CD4-positive, alpha-beta T cell (primary cell): ENCODE data around the gene STAT3. TPM values are rescaled to one million over a fixed set of nuclear protein-coding genes. Genes with fewer than 3 reads are reported as not detected.
"Not testable (repeated sequence)": the region's sequence is repeated elsewhere in the genome, so short reads cannot be mapped to it uniquely, and the experiment has no call there.

Experiments
- ATAC-seq: fragments of 200-7000 bp; cut with Tn5 transposase; one replicate; pipeline ENCODE4 v1.10.0; 2022; ENCODE audit warnings: mild to moderate bottlenecking; ENCODE audit not compliant: poor library complexity
- CTCF ChIA-PET: fragments of 350-600 bp; sonication (Branson Sonifier 250); formaldehyde crosslinking; loops from one replicate; lab custom pipeline; 2021; ENCODE audit warnings: antibody characterized with exemption, inconsistent platforms; lab: Charles Lee
- POLR2A ChIA-PET: fragments of 350-600 bp; sonication (Branson Sonifier 250); formaldehyde crosslinking; loops from one replicate; lab custom pipeline; 2021; ENCODE audit warnings: antibody characterized with exemption, inconsistent platforms; lab: Charles Lee
- DNase-seq, 14 experiments: peaks; one replicate each; pipeline ENCODE4 v3.0.0-alpha.2; 2013 to 2020; ENCODE audit warnings: mixed read lengths in 2 of 14
- H3K27ac ChIP-seq, 2 donors: one replicate each; pipeline versions ENCODE4 v1.5.1 to v1.7.0; 2013; ENCODE audit warnings: low read length in 2 of 2, low read depth in 1 of 2, mild to moderate bottlenecking in 1 of 2
- H3K27me3 ChIP-seq, 2 experiments: 1 replicate in 1 of 2; 2 replicates in 1 of 2; pipeline versions ENCODE4 v1.6.1 to v1.7.0; 2013; ENCODE audit warnings: low read length in 2 of 2, control low read depth in 1 of 2, mild to moderate bottlenecking in 1 of 2, moderate library complexity in 1 of 2; ENCODE audit not compliant: insufficient read depth in 2 of 2, control insufficient read depth in 1 of 2
- H3K36me3 ChIP-seq: one replicate; pipeline ENCODE4 v1.6.1; 2013; ENCODE audit warnings: low read length, control low read depth; ENCODE audit not compliant: insufficient read depth
- H3K4me1 ChIP-seq: one replicate; pipeline ENCODE4 v1.6.1; 2013; ENCODE audit warnings: low read length, control low read depth; ENCODE audit not compliant: insufficient read depth
- H3K4me3 ChIP-seq: one replicate; pipeline ENCODE4 v1.5.1; 2013; ENCODE audit warnings: mild to moderate bottlenecking, low read length, moderate library complexity
- H3K9me3 ChIP-seq, 2 experiments: 1 replicate in 1 of 2; 2 replicates in 1 of 2; pipeline versions ENCODE4 v1.6.1 to v1.7.0; 2013; ENCODE audit warnings: low read length in 2 of 2, mild to moderate bottlenecking in 2 of 2, control low read depth in 1 of 2, moderate library complexity in 1 of 2; ENCODE audit not compliant: control insufficient read depth in 1 of 2, insufficient read depth in 1 of 2
- H3K27ac Mint-ChIP-seq: one replicate; pipeline ENCODE4 v1.8.0; 2020; ENCODE audit warnings: mixed read lengths
- H3K27me3 Mint-ChIP-seq: one replicate; pipeline ENCODE4 v1.8.0; 2021; ENCODE audit warnings: mixed read lengths
- H3K36me3 Mint-ChIP-seq: one replicate; pipeline ENCODE4 v1.8.0; 2021; ENCODE audit warnings: low read depth, mixed read lengths
- H3K4me1 Mint-ChIP-seq: one replicate; pipeline ENCODE4 v1.8.0; 2021; ENCODE audit warnings: low read depth, mixed read lengths
- H3K4me3 Mint-ChIP-seq: one replicate; pipeline ENCODE4 v1.8.0; 2020; ENCODE audit warnings: mild to moderate bottlenecking, mixed read lengths
- H3K9me3 Mint-ChIP-seq: one replicate; pipeline ENCODE4 v1.8.0; 2020; ENCODE audit warnings: mixed read lengths
- intact Hi-C, 2 experiments: fragments of 100-400 bp; cut with DNase I in 1 of 2; cut with micrococcal nuclease in 1 of 2; formaldehyde crosslinking; loops; one replicate each; pipeline versions ENCODE4 v1.15.1 to v1.9.0; 2023 to 2025; cut with DNase I, micrococcal nuclease
- total RNA-seq, 174 experiments: library from RNA in 2 of 174; stranded (reverse) in 2 of 174; gene quantifications; one replicate each; pipeline ENCODE4 v1.2.3 and lab custom pipeline; 2021 to 2026
- TF ChIP-seq, protein P1 (sequence below): fragments of 200-600 bp; IDR thresholded peaks from one replicate; pipeline ENCODE4 v1.8.0; 2022; ENCODE audit warnings: antibody characterized with exemption, mild to moderate bottlenecking

STAT3 gene
- total RNA-seq, 2 experiments from 2014 or later = 315 to 319 TPM

DNA sequence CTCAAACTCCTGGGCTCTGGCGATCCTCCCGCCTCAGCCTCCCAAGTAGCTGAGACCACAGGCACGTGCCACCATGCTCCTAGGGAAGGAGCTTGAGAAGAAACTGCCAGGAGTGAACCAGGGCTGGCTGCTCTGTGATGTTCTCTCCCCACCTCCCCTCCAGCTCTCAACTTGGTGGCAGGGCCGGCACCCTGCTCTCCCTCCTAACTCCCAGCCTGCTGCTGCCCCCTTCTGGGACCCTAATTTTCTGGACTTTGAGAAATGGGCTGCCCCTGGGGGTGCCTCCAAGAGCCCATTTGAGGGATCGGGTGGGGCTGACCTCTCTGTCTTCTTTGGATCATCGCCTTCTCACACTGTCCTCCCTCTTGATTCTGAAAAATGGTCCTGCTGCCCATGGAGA lies 14.9 kb upstream of the STAT3 start:
- ATAC-seq (no peak), DNase-seq (peak in 11 of 14 experiments; percentile 27 to 56 (median 46))
- Mint-ChIP-seq H3K27ac (no peak overlapping the region), H3K27me3 (no peaks in the 10 kb centered on the region), H3K9me3 (no peaks in the 10 kb centered on the region), H3K4me1 (peaks cover 21% of the 10 kb centered on the region), H3K36me3 (no peaks in the 10 kb centered on the region), H3K4me3 (no peak overlapping the region)
- Histone ChIP-seq H3K27ac (no peak overlapping the region), H3K4me1 (peaks cover 24% of the 10 kb centered on the region), H3K4me3 (no peak overlapping the region), H3K9me3 (no peaks in the 10 kb centered on the region), H3K27me3 (no peaks in the 10 kb centered on the region), H3K36me3 (no peaks in the 10 kb centered on the region)
- intact Hi-C loops = no loop called here
- CTCF ChIA-PET = interaction anchor here (1.0 to 6.8 kb wide), 3 partner anchors 14 to 181 kb away, joined by 9 to 187 read pairs (median 9); partner anchors contain the start of gene STAT3
- TF ChIP-seq, protein P1, sequence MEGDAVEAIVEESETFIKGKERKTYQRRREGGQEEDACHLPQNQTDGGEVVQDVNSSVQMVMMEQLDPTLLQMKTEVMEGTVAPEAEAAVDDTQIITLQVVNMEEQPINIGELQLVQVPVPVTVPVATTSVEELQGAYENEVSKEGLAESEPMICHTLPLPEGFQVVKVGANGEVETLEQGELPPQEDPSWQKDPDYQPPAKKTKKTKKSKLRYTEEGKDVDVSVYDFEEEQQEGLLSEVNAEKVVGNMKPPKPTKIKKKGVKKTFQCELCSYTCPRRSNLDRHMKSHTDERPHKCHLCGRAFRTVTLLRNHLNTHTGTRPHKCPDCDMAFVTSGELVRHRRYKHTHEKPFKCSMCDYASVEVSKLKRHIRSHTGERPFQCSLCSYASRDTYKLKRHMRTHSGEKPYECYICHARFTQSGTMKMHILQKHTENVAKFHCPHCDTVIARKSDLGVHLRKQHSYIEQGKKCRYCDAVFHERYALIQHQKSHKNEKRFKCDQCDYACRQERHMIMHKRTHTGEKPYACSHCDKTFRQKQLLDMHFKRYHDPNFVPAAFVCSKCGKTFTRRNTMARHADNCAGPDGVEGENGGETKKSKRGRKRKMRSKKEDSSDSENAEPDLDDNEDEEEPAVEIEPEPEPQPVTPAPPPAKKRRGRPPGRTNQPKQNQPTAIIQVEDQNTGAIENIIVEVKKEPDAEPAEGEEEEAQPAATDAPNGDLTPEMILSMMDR = no peak
- POLR2A ChIA-PET = interaction anchor here (0.7 to 3.0 kb wide), 4 partner anchors 14 to 665 kb away, joined by 3 to 18 read pairs (median 3); partner anchors contain the start of gene STAT3

DNA sequence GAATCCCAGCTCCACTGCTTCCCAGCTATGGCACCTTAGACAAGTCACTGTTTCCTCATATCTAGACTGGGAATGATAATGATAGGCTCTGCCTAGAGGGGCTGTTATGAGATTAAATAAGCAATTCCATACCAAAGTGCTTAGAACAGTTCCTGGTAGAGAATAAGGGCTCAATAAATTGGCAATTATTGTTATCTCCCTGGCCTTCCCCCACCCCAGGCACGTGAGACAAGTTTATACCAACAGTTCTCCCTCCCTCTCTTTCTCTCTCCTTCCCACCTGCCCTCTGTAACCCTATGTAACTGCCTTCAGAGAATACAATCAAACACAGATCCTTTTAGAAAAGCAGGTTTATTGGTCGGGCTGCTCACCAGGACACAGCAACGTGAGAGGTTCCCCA lies 13.9 kb upstream of the STAT3 start:
- Histone ChIP-seq H3K36me3 (no peaks in the 10 kb centered on the region), H3K27ac (no peak overlapping the region), H3K9me3 (no peaks in the 10 kb centered on the region), H3K4me3 (no peak overlapping the region), H3K27me3 (no peaks in the 10 kb centered on the region), H3K4me1 (peaks cover 21% of the 10 kb centered on the region)
- no peak overlapping the region for H3K4me3 Mint-ChIP-seq
- no peak for DNase-seq
- CTCF ChIA-PET = interaction anchor here (2.8 to 6.8 kb wide), 2 partner anchors 84 to 180 kb away, joined by 9 to 187 read pairs; no protein-coding TSS in a partner anchor
- no peak for ATAC-seq
- H3K27me3 Mint-ChIP-seq = no peaks in the 10 kb centered on the region
- peaks cover 15% of the 10 kb centered on the region for H3K4me1 Mint-ChIP-seq
- H3K27ac Mint-ChIP-seq = no peak overlapping the region
- TF ChIP-seq, protein P1 = no peak
- intact Hi-C loops = no loop called here
- H3K36me3 Mint-ChIP-seq = no peaks in the 10 kb centered on the region
- POLR2A ChIA-PET = interaction anchor here (3.0 kb wide), 1 partner anchor 13 kb away, joined by 18 read pairs; the partner anchor contains the start of gene STAT3
- no peaks in the 10 kb centered on the region for H3K9me3 Mint-ChIP-seq

DNA sequence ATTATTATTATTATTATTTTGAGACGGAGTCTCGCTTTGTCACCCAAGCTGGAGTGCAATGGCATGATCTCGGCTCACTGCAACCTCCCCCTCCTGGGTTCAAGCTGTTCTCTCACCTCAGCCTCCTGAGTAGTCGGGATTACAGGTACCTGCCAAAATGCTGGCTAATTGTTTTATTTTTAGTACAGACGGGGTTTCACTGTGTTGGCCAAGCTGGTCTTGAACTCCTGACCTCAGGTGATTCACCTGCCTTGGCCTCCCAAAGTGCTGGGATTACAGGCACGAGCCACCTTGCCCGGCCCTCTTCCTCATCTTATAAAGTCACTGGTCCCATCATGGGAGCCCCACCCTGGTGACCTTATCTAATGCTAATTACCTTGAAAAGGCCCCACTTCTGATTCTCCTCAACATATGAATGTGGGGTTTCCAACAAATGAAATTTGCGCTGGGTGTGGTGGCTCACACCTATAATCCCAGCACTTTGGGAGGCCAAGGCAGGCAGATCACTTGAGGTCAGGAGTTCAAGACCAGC lies 12.7 kb upstream of the STAT3 start:
- CTCF ChIA-PET = interaction anchor here (0.9 to 2.8 kb wide), 4 partner anchors 13 to 179 kb away, joined by 3 to 8 read pairs (median 5); partner anchors contain the start of gene STAT3
- H3K4me3 Mint-ChIP-seq, H3K27me3 ChIP-seq, H3K27ac Mint-ChIP-seq, H3K9me3 Mint-ChIP-seq, H3K36me3 Mint-ChIP-seq, H3K36me3 ChIP-seq, DNase-seq, H3K9me3 ChIP-seq, H3K27ac ChIP-seq, H3K27me3 Mint-ChIP-seq, ATAC-seq, H3K4me3 ChIP-seq, intact Hi-C loops: not testable (repeated sequence)
- peaks cover 12% of the 10 kb centered on the region for H3K4me1 Mint-ChIP-seq
- POLR2A ChIA-PET = interaction anchor here (3.7 kb wide), 1 partner anchor 12 kb away, joined by 50 read pairs; the partner anchor contains the start of gene STAT3
- H3K4me1 ChIP-seq = peaks cover 14% of the 10 kb centered on the region
